HepG2 (cell line): ENCODE data around the gene IGF2BP1. TPM values are rescaled to one million over a fixed set of nuclear protein-coding genes. Genes with fewer than 3 reads are reported as not detected.
A peak's percentile ranks its signal among the peaks of the same experiment; 100 is the strongest.

Source experiments
- ARHGAP35 ChIP-seq: sonication (generic); formaldehyde crosslinking; IDR thresholded peaks from 2 replicates; pipeline ENCODE4 v1.9.0; 2022; ENCODE audit warnings: mild to moderate bottlenecking, inconsistent platforms, moderate library complexity, missing genetic modification reagents, borderline replicate concordance
- ARNTL ChIP-seq: sonication (generic); formaldehyde crosslinking; IDR thresholded peaks from 2 replicates; pipeline ENCODE4 v1.4.0; 2020; ENCODE audit warnings: mild to moderate bottlenecking, missing genetic modification reagents
- ETV5 ChIP-seq: IDR thresholded peaks from 2 replicates; pipeline ENCODE4 v1.6.1; 2018; ENCODE audit warnings: missing biosample characterization, missing genetic modification reagents, inconsistent platforms, borderline replicate concordance
- FIP1L1 ChIP-seq: fragments of 200-400 bp; formaldehyde crosslinking; IDR thresholded peaks from 2 replicates; pipeline ENCODE4 v1.6.1; 2018; ENCODE audit warnings: low read depth, mild to moderate bottlenecking, low read length, moderate library complexity, borderline replicate concordance; ENCODE audit not compliant: insufficient read depth
- FOXM1 ChIP-seq: sonication (generic); formaldehyde crosslinking; IDR thresholded peaks from 2 replicates; pipeline ENCODE4 v1.5.0; 2020; ENCODE audit warnings: missing genetic modification reagents
- HNRNPUL1 ChIP-seq: fragments of 200-400 bp; formaldehyde crosslinking; IDR thresholded peaks from 2 replicates; pipeline ENCODE4 v1.6.1; 2017; ENCODE audit warnings: low read depth, mild to moderate bottlenecking, low read length, moderate library complexity
- JDP2 ChIP-seq: sonication (generic); formaldehyde crosslinking; IDR thresholded peaks from 2 replicates; pipeline ENCODE4 v1.8.1; 2022; ENCODE audit warnings: missing genetic modification reagents, borderline replicate concordance
- KAT8 ChIP-seq: IDR thresholded peaks from 2 replicates; pipeline ENCODE4 v1.6.1; 2016; ENCODE audit warnings: missing genetic modification reagents, missing compliant biosample characterization
- KLF6 ChIP-seq: IDR thresholded peaks from 2 replicates; pipeline ENCODE4 v1.8.0; 2016; ENCODE audit warnings: missing biosample characterization, missing genetic modification reagents
- MAFK ChIP-seq, 2 experiments: IDR thresholded peaks in 1 of 2; conservative IDR thresholded peaks in 1 of 2; 2 replicates each; pipeline ENCODE4 v1.6.1; 2011; ENCODE audit warnings: improper control_type of control experiment in 2 of 2, low read length in 2 of 2
- MBNL3 ChIP-seq: fragments of 250-450 bp; sonication (Bioruptor Pico); conservative IDR thresholded peaks from 2 replicates; pipeline ENCODE4 v1.8.0; 2022; ENCODE audit warnings: mild to moderate bottlenecking, inconsistent platforms
- MIER2 ChIP-seq: IDR thresholded peaks from 2 replicates; pipeline ENCODE4 v1.6.1; 2016; ENCODE audit warnings: missing biosample characterization, missing genetic modification reagents
- PPARG ChIP-seq: conservative IDR thresholded peaks from 2 replicates; pipeline ENCODE4 v1.6.1; 2016; ENCODE audit warnings: missing biosample characterization, missing genetic modification reagents
- SMYD3 ChIP-seq: sonication (generic); formaldehyde crosslinking; IDR thresholded peaks from 2 replicates; pipeline ENCODE4 v1.8.1; 2023; ENCODE audit warnings: mild to moderate bottlenecking, missing genetic modification reagents
- SRY ChIP-seq: sonication (generic); formaldehyde crosslinking; IDR thresholded peaks from 2 replicates; pipeline ENCODE4 v1.8.0; 2022; ENCODE audit warnings: mild to moderate bottlenecking, missing genetic modification reagents
- ZBTB49 ChIP-seq: sonication (generic); formaldehyde crosslinking; IDR thresholded peaks from 2 replicates; pipeline ENCODE4 v1.4.0; 2020; ENCODE audit warnings: missing genetic modification reagents, borderline replicate concordance
- ZBTB7A ChIP-seq: sonication (generic); formaldehyde crosslinking; IDR thresholded peaks from 2 replicates; pipeline ENCODE4 v1.8.0; 2022; ENCODE audit warnings: mild to moderate bottlenecking, missing genetic modification reagents
- ZFP1 ChIP-seq: IDR thresholded peaks from 2 replicates; pipeline ENCODE4 v1.6.1; 2016
- ZFP90 ChIP-seq: sonication (generic); formaldehyde crosslinking; IDR thresholded peaks from 2 replicates; pipeline ENCODE4 v1.8.0; 2022; ENCODE audit warnings: missing genetic modification reagents, mild to moderate bottlenecking, inconsistent platforms, borderline replicate concordance
- ZNF670 ChIP-seq: sonication (generic); formaldehyde crosslinking; IDR thresholded peaks from 2 replicates; pipeline ENCODE4 v1.8.0; 2022; ENCODE audit warnings: mild to moderate bottlenecking, missing genetic modification reagents, borderline replicate concordance
- ZNF674 ChIP-seq: sonication (generic); formaldehyde crosslinking; IDR thresholded peaks from 2 replicates; pipeline ENCODE4 v1.5.0; 2020; ENCODE audit warnings: low read depth, mild to moderate bottlenecking, missing genetic modification reagents
- ZNF737 ChIP-seq: sonication (generic); formaldehyde crosslinking; IDR thresholded peaks from 2 replicates; pipeline ENCODE4 v1.5.0; 2020; ENCODE audit warnings: missing genetic modification reagents, mild to moderate bottlenecking, borderline replicate concordance
- polyA plus RNA-seq, 8 experiments: library from polyadenylated mRNA; depleted of rRNA in 3 of 8; stranded (reverse) in 7 of 8; unstranded in 1 of 8; fragments of >200 nt; fragmentation: Illumina TruSeq in 4 of 8; extraction: Trizol in 4 of 8; gene quantifications; 2 replicates each; pipeline versions ENCODE4 v1.2.1 to v1.2.3, GENCODE V29; 2011 to 2016; ENCODE audit warnings: low read depth in 4 of 8, missing spikeins in 1 of 8, mixed read lengths in 1 of 8; ENCODE audit not compliant: insufficient read depth in 1 of 8
- total RNA-seq, 5 experiments: library from RNA; depleted of rRNA; stranded (reverse); fragments of >200 nt; fragmentation: Illumina TruSeq; extraction: Trizol; gene quantifications; 2 replicates each; pipeline ENCODE4 v1.2.3, GENCODE V29; 2016; ENCODE audit warnings: low read depth in 1 of 5
- TF ChIP-seq, protein P1 (sequence below): sonication (generic); formaldehyde crosslinking; IDR thresholded peaks from 2 replicates; pipeline ENCODE4 v1.4.0; 2020; ENCODE audit warnings: low read depth, mild to moderate bottlenecking, missing genetic modification reagents
- TF ChIP-seq, protein P2 (sequence below): IDR thresholded peaks from 2 replicates; pipeline ENCODE4 v1.6.1; 2016; ENCODE audit warnings: missing compliant biosample characterization, missing genetic modification reagents, borderline replicate concordance
- TF ChIP-seq, protein P3 (sequence below): sonication (generic); formaldehyde crosslinking; IDR thresholded peaks from 2 replicates; pipeline ENCODE4 v1.8.0; 2022; ENCODE audit warnings: mild to moderate bottlenecking, missing genetic modification reagents, moderate library complexity

IGF2BP1 gene
- total and polyA plus RNA-seq, 2 of the 13 experiments (the other 11 are each of a cell fraction or from before 2014, with no cell fraction given) = 29.7 to 75.1 TPM

GRCh38 chr17:49079840-49080663 lies 82.9 kb downstream of the IGF2BP1 start (continued):
- TF ChIP-seq ZNF670 (CRISPR knock-in tag) (no peak), HNRNPUL1 (peak; percentile 90), MIER2 (CRISPR knock-in tag) (no peak), MBNL3 (no peak), ARHGAP35 (CRISPR knock-in tag) (no peak), ZBTB7A (CRISPR knock-in tag) (no peak), KAT8 (CRISPR knock-in tag) (peak; percentile 48; the same call in 1 of the 2 replicates), ZFP1 (CRISPR knock-in tag) (no peak), JDP2 (CRISPR knock-in tag) (no peak), KLF6 (CRISPR knock-in tag) (peak; percentile 37; the same call in 1 of the 2 replicates), ARNTL (CRISPR knock-in tag) (peak; percentile 29; the same call in 1 of the 2 replicates), ZNF674 (CRISPR knock-in tag) (no peak), SRY (CRISPR knock-in tag) (no peak), PPARG (no peak; the same call in 1 of the 2 replicates), FIP1L1 (no peak), MAFK (conservative IDR thresholded peaks at IDR 0.05 in 1 of 2, IDR thresholded peaks at IDR 0.05 in 1 of 2; ENCODE audit: low read length in 2 of 2) (no peak), ZBTB49 (CRISPR knock-in tag) (no peak), ZNF737 (CRISPR knock-in tag) (no peak), FOXM1 (CRISPR knock-in tag) (no peak), SMYD3 (no peak), ETV5 (CRISPR knock-in tag) (no peak; the same call in 1 of the 2 replicates), ZFP90 (no peak)
- TF ChIP-seq, protein P1, sequence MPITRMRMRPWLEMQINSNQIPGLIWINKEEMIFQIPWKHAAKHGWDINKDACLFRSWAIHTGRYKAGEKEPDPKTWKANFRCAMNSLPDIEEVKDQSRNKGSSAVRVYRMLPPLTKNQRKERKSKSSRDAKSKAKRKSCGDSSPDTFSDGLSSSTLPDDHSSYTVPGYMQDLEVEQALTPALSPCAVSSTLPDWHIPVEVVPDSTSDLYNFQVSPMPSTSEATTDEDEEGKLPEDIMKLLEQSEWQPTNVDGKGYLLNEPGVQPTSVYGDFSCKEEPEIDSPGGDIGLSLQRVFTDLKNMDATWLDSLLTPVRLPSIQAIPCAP (CRISPR knock-in tag) = no peak
- TF ChIP-seq, protein P2, sequence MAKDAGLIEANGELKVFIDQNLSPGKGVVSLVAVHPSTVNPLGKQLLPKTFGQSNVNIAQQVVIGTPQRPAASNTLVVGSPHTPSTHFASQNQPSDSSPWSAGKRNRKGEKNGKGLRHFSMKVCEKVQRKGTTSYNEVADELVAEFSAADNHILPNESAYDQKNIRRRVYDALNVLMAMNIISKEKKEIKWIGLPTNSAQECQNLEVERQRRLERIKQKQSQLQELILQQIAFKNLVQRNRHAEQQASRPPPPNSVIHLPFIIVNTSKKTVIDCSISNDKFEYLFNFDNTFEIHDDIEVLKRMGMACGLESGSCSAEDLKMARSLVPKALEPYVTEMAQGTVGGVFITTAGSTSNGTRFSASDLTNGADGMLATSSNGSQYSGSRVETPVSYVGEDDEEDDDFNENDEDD = no peak
- TF ChIP-seq, protein P3, sequence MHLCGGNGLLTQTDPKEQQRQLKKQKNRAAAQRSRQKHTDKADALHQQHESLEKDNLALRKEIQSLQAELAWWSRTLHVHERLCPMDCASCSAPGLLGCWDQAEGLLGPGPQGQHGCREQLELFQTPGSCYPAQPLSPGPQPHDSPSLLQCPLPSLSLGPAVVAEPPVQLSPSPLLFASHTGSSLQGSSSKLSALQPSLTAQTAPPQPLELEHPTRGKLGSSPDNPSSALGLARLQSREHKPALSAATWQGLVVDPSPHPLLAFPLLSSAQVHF (CRISPR knock-in tag) = no peak
